H1 (cell line): ENCODE results near the gene SLC13A4. TPM values are rescaled to one million over a fixed set of nuclear protein-coding genes. Genes with fewer than 3 reads are reported as not detected.

ENCODE experiments used
- CTCF ChIA-PET: fragments of 300-600 bp; sonication (Branson Sonifier 250); formaldehyde crosslinking; loops from one replicate; lab custom pipeline; 2021; ENCODE audit not compliant: partially characterized antibody; lab: Charles Lee
- POLR2A ChIA-PET: fragments of 300-600 bp; sonication (Branson Sonifier 250); formaldehyde crosslinking; loops from one replicate; lab custom pipeline; 2021; ENCODE audit warnings: inconsistent platforms; ENCODE audit not compliant: partially characterized antibody; lab: Charles Lee
- DNase-seq, 2 experiments: peaks; one replicate each; pipeline versions ENCODE4 v3.0.0 to v3.0.0-alpha.2; 2010 to 2022; ENCODE audit warnings: low spot score in 2 of 2, low read depth in 1 of 2, mixed read lengths in 1 of 2
- FAIRE-seq: peaks from 2 replicates; lab custom pipeline; 2011; peaks lifted over from hg19 to GRCh38; lab: Jason Lieb, UNC
- H2AFZ ChIP-seq: 2 replicates; pipeline ENCODE4 v1.8.1; 2012; ENCODE audit warnings: low read length, inconsistent platforms
- H2AK5ac ChIP-seq: 2 replicates; pipeline ENCODE4 v1.6.1; 2013; ENCODE audit warnings: low read depth, low read length
- H2BK120ac ChIP-seq: replicated peaks from 2 replicates; pipeline ENCODE3; 2013; ENCODE audit warnings: low read depth, low read length, inconsistent platforms
- H2BK12ac ChIP-seq: 2 replicates; pipeline ENCODE4 v1.6.1; 2013; ENCODE audit warnings: low read depth, low read length
- H2BK15ac ChIP-seq: 2 replicates; pipeline ENCODE4 v1.6.1; 2013; ENCODE audit warnings: low read length
- H2BK20ac ChIP-seq: 2 replicates; pipeline ENCODE4 v1.6.1; 2013; ENCODE audit warnings: low read length
- H2BK5ac ChIP-seq: 2 replicates; pipeline ENCODE4 v1.6.1; 2013; ENCODE audit warnings: low read depth, low read length
- H3K14ac ChIP-seq: 2 replicates; pipeline ENCODE4 v1.6.1; 2013; ENCODE audit warnings: inconsistent platforms; ENCODE audit not compliant: insufficient read length
- H3K18ac ChIP-seq: 2 replicates; pipeline ENCODE4 v1.6.1; 2013; ENCODE audit warnings: low read length; ENCODE audit errors: extremely low read depth
- H3K23ac ChIP-seq: 2 replicates; pipeline ENCODE4 v1.6.1; 2013; ENCODE audit warnings: inconsistent platforms; ENCODE audit not compliant: insufficient read length
- H3K23me2 ChIP-seq: 2 replicates; pipeline ENCODE4 v1.6.1; 2013; ENCODE audit warnings: low read depth, low read length
- H3K27ac ChIP-seq: 2 replicates; pipeline ENCODE4 v1.6.1; 2011; ENCODE audit warnings: low read depth, low read length, inconsistent platforms
- H3K27me3 ChIP-seq, 4 experiments: replicated peaks in 1 of 4; 1 replicate in 1 of 4; 2 replicates in 3 of 4; pipeline versions ENCODE4 v1.6.1 to v1.8.1; 2011 to 2013; ENCODE audit warnings: low read length in 3 of 4, mild to moderate bottlenecking in 3 of 4, inconsistent platforms in 2 of 4, mixed read lengths in 2 of 4, moderate library complexity in 1 of 4; ENCODE audit not compliant: control insufficient read depth in 3 of 4, insufficient read depth in 3 of 4; ENCODE audit errors: extremely low read depth in 1 of 4
- H3K36me3 ChIP-seq, 4 experiments: 2 replicates each; pipeline versions ENCODE4 v1.6.1 to v1.8.1; 2011 to 2013; ENCODE audit warnings: mild to moderate bottlenecking in 4 of 4, low read length in 3 of 4, moderate library complexity in 2 of 4, control low read depth in 1 of 4, inconsistent platforms in 1 of 4; ENCODE audit not compliant: insufficient read depth in 4 of 4, control insufficient read depth in 2 of 4
- H3K4ac ChIP-seq: replicated peaks from 2 replicates; pipeline ENCODE3; 2013; ENCODE audit warnings: low read length, low read depth, mixed read lengths, inconsistent platforms; ENCODE audit not compliant: insufficient read length
- H3K4me1 ChIP-seq, 4 experiments: replicated peaks in 1 of 4; 1 replicate in 1 of 4; 2 replicates in 3 of 4; pipeline versions ENCODE4 v1.6.1 to v1.8.1; 2011 to 2013; ENCODE audit warnings: low read length in 3 of 4, inconsistent platforms in 2 of 4, mixed read lengths in 1 of 4; ENCODE audit not compliant: insufficient read depth in 4 of 4, control insufficient read depth in 3 of 4
- H3K4me2 ChIP-seq, 2 experiments: 2 replicates each; pipeline versions ENCODE4 v1.6.1 to v1.8.1; 2011 to 2013; ENCODE audit warnings: low read depth in 2 of 2, low read length in 2 of 2, control low read depth in 1 of 2, inconsistent platforms in 1 of 2, mild to moderate bottlenecking in 1 of 2; ENCODE audit not compliant: insufficient read depth in 1 of 2
- H3K4me3 ChIP-seq, 4 experiments: fragments of 200-600, 300-600 bp in 1 of 4; sonication (generic), shearing (Covaris generic), sonication (Bioruptor Twin) in 1 of 4; 2 replicates each; pipeline versions ENCODE4 v1.5.1 to v1.8.1; 2011 to 2016; ENCODE audit warnings: low read length in 4 of 4, low read depth in 3 of 4, control low read depth in 2 of 4, inconsistent platforms in 2 of 4, mild to moderate bottlenecking in 2 of 4, mixed read lengths in 1 of 4, moderate library complexity in 1 of 4; ENCODE audit not compliant: insufficient read depth in 2 of 4; ENCODE audit errors: extremely low read depth in 1 of 4
- H3K56ac ChIP-seq: replicated peaks from 2 replicates; pipeline ENCODE3; 2013; ENCODE audit warnings: low read depth, mild to moderate bottlenecking, mixed read lengths, low read length, inconsistent platforms; ENCODE audit not compliant: insufficient read length
- H3K79me1 ChIP-seq: 2 replicates; pipeline ENCODE4 v1.6.1; 2013; ENCODE audit warnings: low read depth, low read length, control low read depth
- H3K79me2 ChIP-seq, 2 experiments: 2 replicates each; pipeline versions ENCODE4 v1.6.1 to v1.8.1; 2012 to 2013; ENCODE audit warnings: low read length in 2 of 2, mild to moderate bottlenecking in 2 of 2, inconsistent platforms in 1 of 2; ENCODE audit not compliant: insufficient read depth in 2 of 2, control insufficient read depth in 1 of 2
- H3K9ac ChIP-seq, 4 experiments: replicated peaks in 1 of 4; 1 replicate in 1 of 4; 2 replicates in 3 of 4; pipeline versions ENCODE4 v1.6.1 to v1.8.1; 2011 to 2013; ENCODE audit warnings: low read depth in 3 of 4, low read length in 3 of 4, control low read depth in 2 of 4, mild to moderate bottlenecking in 2 of 4, moderate library complexity in 2 of 4, inconsistent platforms in 1 of 4; ENCODE audit errors: extremely low read depth in 1 of 4
- H3K9me3 ChIP-seq, 2 experiments: 2 replicates each; pipeline versions ENCODE4 v1.6.1 to v1.8.1; 2012 to 2013; ENCODE audit warnings: mild to moderate bottlenecking in 2 of 2, moderate library complexity in 2 of 2, control low read depth in 1 of 2, inconsistent platforms in 1 of 2, low read depth in 1 of 2, low read length in 1 of 2, mixed read lengths in 1 of 2; ENCODE audit not compliant: insufficient read depth in 2 of 2
- H4K20me1 ChIP-seq, 2 experiments: replicated peaks in 1 of 2; 2 replicates each; pipeline versions ENCODE3 to v1.8.1; 2011 to 2013; ENCODE audit warnings: inconsistent platforms in 2 of 2, low read length in 2 of 2, mild to moderate bottlenecking in 1 of 2; ENCODE audit not compliant: insufficient read depth in 2 of 2, control insufficient read depth in 1 of 2
- H4K5ac ChIP-seq: 2 replicates; pipeline ENCODE4 v1.6.1; 2013; ENCODE audit warnings: low read length, low read depth, mixed read lengths, inconsistent platforms; ENCODE audit not compliant: insufficient read length
- H4K8ac ChIP-seq: 2 replicates; pipeline ENCODE4 v1.8.0; 2013; ENCODE audit warnings: mild to moderate bottlenecking, moderate library complexity, low read length, inconsistent platforms; ENCODE audit not compliant: insufficient read depth; ENCODE audit errors: extremely low read depth
- H4K91ac ChIP-seq: replicated peaks from 2 replicates; pipeline ENCODE3; 2013; ENCODE audit warnings: low read length, mixed read lengths, inconsistent platforms; ENCODE audit not compliant: insufficient read length
- CBX8 ChIP-seq: fragments of 300-800, 300-1000 bp; sonication (generic); IDR thresholded peaks from 2 replicates; pipeline ENCODE4 v1.7.1; 2016; ENCODE audit warnings: low read depth, low read length, borderline replicate concordance
- SIRT6 ChIP-seq: IDR thresholded peaks from one replicate; pipeline ENCODE4 v1.7.1; 2012; ENCODE audit warnings: low read length, inconsistent platforms
- WGBS, 2 experiments: shearing (Covaris generic) in 1 of 2; methylation state at CpG; one replicate each; pipeline versions ENCODE4 v1.1.6 to v1.1.7; 2013 to 2015; ENCODE audit warnings: low lambda C conversion rate in 2 of 2, mixed read lengths in 2 of 2, inconsistent platforms in 1 of 2, low coverage in 1 of 2, missing lambda C conversion rate in 1 of 2; ENCODE audit not compliant: insufficient replicate concordance in 2 of 2, insufficient coverage in 1 of 2, insufficient read length in 1 of 2; ENCODE audit errors: extremely low coverage in 1 of 2, missing lambda C conversion rate in 1 of 2; 5-methylcytosine and 5-hydroxymethylcytosine counted together
- polyA plus RNA-seq, 7 experiments: library from polyadenylated mRNA; depleted of rRNA in 3 of 7; stranded (reverse) in 5 of 7; unstranded in 2 of 7; fragments of >200 nt in 5 of 7; fragments of 200-250 nt in 2 of 7; gene quantifications; 1 replicate in 5 of 7; 2 replicates in 1 of 7; 4 replicates in 1 of 7; pipeline versions ENCODE4 v1.2.1 to v1.2.3, GENCODE V29; 2011 to 2013; ENCODE audit warnings: missing spikeins in 2 of 7, mixed read lengths in 2 of 7
- total RNA-seq: library from RNA; stranded (reverse); fragmentation: NEBNext Ultra II Directional; extraction: Animal tissue kit (Norgen Biotek cat#: 25700); gene quantifications from 2 replicates; pipeline ENCODE4 v1.2.1, GENCODE V29; 2021

The SLC13A4 gene
- total and polyA plus RNA-seq, 2 of the 8 experiments (the other 6 are each of a cell fraction or from before 2014, with no cell fraction given): 3.9 to 7.5 TPM

- CTCF ChIA-PET: interaction anchor here (1.0 to 8.2 kb wide), 7 partner anchors 9 to 103 kb away, joined by 3 to 78 read pairs (median 4); partner anchors contain the start of gene SLC13A4
- Histone ChIP-seq H4K91ac (no peak overlapping the region), H2BK5ac (no peak overlapping the region), H2AFZ (no peak overlapping the region), H3K27me3 (no peaks in the 10 kb centered on the region), H4K8ac (no peak overlapping the region), H2AK5ac (no peak overlapping the region), H3K4me3 (no peak overlapping the region), H3K79me2 (no peaks in the 10 kb centered on the region), H3K23me2 (no peaks in the 10 kb centered on the region), H3K9me3 (no peaks in the 10 kb centered on the region), H3K18ac (no peak overlapping the region; the same call in 1 of the 2 replicates), H2BK15ac (no peak overlapping the region), H3K36me3 (no peaks in the 10 kb centered on the region; a peak in 1 of 8 replicates), H3K9ac (no peak overlapping the region), H3K79me1 (no peaks in the 10 kb centered on the region), H2BK12ac (no peak overlapping the region), H4K20me1 (no peaks in the 10 kb centered on the region), H3K14ac (no peak overlapping the region), H3K4me1 (no peaks in the 10 kb centered on the region), H3K4me2 (no peak overlapping the region), H3K27ac (no peak overlapping the region), H3K4ac (no peak overlapping the region), H2BK20ac (0 out of 2 replicates have a peak overlapping the region, but pooled peaks have one; percentile 61), H3K23ac (no peak overlapping the region), H2BK120ac (no peak overlapping the region), H4K5ac (no peak overlapping the region), H3K56ac (no peak overlapping the region)
- WGBS, 2 experiments: 70% methylated on average over 8 of the region's 8 CpGs; no CpG with 5 or more reads in 1 of the 2 experiments
- DNase-seq: no peak
- no peak for FAIRE-seq
- POLR2A ChIA-PET: no interaction called here
- TF ChIP-seq SIRT6: no peak
- no peak for TF ChIP-seq CBX8
Observed at GRCh38 chr7:135697276-135698049, 30.5 kb downstream of the SLC13A4 start.
